Activated naive CD8-positive, alpha-beta T cell treated with anti-CD3 and anti-CD28 coated beads, Interleukin-2, amount 50 U/mL, for 24 hours (primary cell): ENCODE results near the gene FAM20C.

Experiments
- ATAC-seq: fragments of 150-1000 bp; cut with Tn5 transposase; one replicate; pipeline ENCODE4 v1.10.0; 2021
- DNase-seq: peaks from one replicate; pipeline ENCODE4 v3.0.0; 2021
- H3K27ac Mint-ChIP-seq: one replicate; pipeline ENCODE4 v1.8.0; 2021; ENCODE audit warnings: mild to moderate bottlenecking, mixed read lengths
- H3K27me3 Mint-ChIP-seq: one replicate; pipeline ENCODE4 v1.8.0; 2021; ENCODE audit warnings: mixed read lengths
- H3K36me3 Mint-ChIP-seq: one replicate; pipeline ENCODE4 v1.8.0; 2021; ENCODE audit warnings: low read depth, mixed read lengths
- H3K4me1 Mint-ChIP-seq: one replicate; pipeline ENCODE4 v1.8.0; 2021; ENCODE audit warnings: mixed read lengths
- H3K4me3 Mint-ChIP-seq: one replicate; pipeline ENCODE4 v1.8.0; 2021; ENCODE audit warnings: mild to moderate bottlenecking, moderate library complexity, mixed read lengths
- H3K9me3 Mint-ChIP-seq: one replicate; pipeline ENCODE4 v1.8.0; 2021; ENCODE audit warnings: mixed read lengths

Gene FAM20C

DNA sequence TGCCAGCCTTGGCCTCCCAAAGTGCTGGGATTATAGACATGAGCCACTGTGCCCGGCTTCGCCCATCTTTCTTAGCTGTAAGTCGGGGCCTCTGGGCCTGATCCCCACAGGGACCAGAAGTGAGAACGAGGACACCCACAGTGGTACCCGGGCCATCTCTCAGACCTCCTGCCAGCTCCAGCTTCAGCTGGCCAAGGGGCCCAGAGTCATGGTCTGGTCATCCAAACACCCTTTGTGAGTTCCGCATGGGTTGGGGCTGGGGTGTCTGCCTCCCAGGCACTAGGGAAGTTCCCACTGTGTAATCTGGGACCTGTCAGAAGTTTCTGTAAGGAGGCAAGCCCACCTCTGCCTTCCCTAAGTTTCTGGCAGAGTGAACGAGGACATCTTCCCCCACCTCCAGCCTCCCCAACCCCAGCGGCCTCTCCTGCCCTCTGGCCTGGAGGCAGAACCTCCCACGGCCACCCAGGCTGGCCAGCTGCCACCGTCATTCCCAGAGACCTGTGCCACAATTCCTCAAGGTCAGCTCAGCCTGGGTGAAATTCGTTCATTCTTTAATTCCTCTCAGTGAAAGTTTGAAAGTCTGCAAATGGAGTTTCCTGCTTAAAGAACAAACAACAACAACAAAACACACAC, 78.1 kb downstream of the FAM20C start:
- peak; percentile 15 for ATAC-seq
- H3K27me3 Mint-ChIP-seq = no peaks in the 10 kb centered on the region
- no peak for DNase-seq

GRCh38 chr7:271266-272107, 79.1 kb downstream of the FAM20C start:
- no peaks in the 10 kb centered on the region for H3K27me3 Mint-ChIP-seq
- no peak overlapping the region for H3K27ac Mint-ChIP-seq
- no peak for ATAC-seq
- DNase-seq = no peak
- H3K9me3 Mint-ChIP-seq = peaks cover 12% of the 10 kb centered on the region
- peaks cover 4% of the 10 kb centered on the region for H3K36me3 Mint-ChIP-seq
- no peaks in the 10 kb centered on the region for H3K4me1 Mint-ChIP-seq
- H3K4me3 Mint-ChIP-seq = no peak overlapping the region

More for the DNA sequence above, 78.1 kb downstream of the FAM20C start:
- Mint-ChIP-seq H3K27ac (no peak overlapping the region), H3K4me1 (no peaks in the 10 kb centered on the region), H3K9me3 (peaks cover 12% of the 10 kb centered on the region), H3K4me3 (no peak overlapping the region), H3K36me3 (peaks cover 4% of the 10 kb centered on the region)

DNA sequence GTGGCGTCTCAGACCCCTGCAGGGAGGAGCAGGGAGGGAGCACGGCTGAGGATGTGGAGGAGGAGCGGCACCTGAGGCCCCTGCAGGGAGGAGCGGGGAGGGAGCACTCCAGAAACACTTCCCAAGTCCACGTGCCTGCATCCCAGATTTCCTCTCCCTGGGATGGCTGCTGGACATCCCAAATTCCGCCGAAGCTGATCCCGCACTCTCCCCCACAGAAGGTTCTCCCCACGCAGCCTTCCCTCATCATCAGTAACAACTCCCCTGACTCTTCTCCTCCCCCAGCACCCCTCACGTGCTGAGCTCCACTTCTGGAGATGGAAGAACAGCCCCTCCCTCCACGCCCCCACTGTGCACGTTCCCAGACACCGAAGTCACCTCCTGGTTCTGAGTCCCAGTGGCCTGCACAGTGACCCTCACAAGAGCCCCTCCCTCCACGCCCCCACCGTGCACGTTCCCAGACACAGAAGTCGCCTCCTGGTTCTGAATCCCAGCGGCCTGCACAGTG, 79.8 kb downstream of the FAM20C start:
- Mint-ChIP-seq H3K27me3 (no peaks in the 10 kb centered on the region), H3K36me3 (peaks cover 4% of the 10 kb centered on the region), H3K9me3 (peaks cover 12% of the 10 kb centered on the region), H3K4me1 (no peaks in the 10 kb centered on the region), H3K27ac (no peak overlapping the region), H3K4me3 (no peak overlapping the region)
- DNase-seq (no peak), ATAC-seq (no peak)

DNA sequence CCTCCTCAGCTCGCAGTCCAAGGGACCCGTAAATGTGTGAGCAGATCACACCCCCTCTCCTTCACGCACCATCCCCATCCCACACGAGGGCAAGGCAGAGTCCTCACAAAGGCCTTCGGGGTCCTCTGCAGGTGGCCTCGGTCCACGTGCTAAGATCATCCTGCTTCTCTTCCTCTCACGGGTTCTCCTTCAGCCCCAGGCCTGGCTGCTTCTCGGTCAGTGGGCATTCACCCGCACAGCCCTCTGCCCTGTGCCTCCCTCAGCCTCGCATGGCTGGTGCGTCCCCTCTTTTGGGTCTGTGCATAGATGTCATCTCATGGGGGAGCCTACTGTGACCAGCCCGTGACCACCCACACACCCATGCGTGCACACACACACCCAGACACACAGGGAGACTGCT, 80.3 kb downstream of the FAM20C start:
- H3K27me3 Mint-ChIP-seq = no peaks in the 10 kb centered on the region
- peaks cover 12% of the 10 kb centered on the region for H3K9me3 Mint-ChIP-seq
- DNase-seq (no peak), ATAC-seq (no peak)
- H3K4me3 Mint-ChIP-seq = no peak overlapping the region
- peaks cover 4% of the 10 kb centered on the region for H3K36me3 Mint-ChIP-seq
- H3K4me1 Mint-ChIP-seq = no peaks in the 10 kb centered on the region
- H3K27ac Mint-ChIP-seq = no peak overlapping the region

DNA sequence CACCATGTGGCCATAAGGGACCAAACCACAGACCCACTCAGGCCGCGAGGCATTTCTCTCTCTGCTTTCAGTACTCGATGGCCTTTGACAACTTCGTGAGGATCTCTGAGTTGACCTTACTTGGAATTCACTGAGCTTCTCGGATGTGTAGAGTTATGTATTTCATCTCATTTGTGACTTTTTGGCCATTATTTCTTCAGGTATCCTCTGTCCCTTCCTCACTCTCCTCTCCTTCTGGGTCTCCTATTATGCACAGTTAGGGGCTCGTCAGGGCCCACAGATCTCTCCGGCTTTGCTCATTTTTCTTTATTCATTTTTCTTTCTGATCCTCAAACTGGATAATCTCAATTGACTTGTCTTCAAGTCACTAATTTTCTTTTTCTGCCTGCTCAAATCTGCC, 81.0 kb downstream of the FAM20C start:
- ATAC-seq = no peak

DNA sequence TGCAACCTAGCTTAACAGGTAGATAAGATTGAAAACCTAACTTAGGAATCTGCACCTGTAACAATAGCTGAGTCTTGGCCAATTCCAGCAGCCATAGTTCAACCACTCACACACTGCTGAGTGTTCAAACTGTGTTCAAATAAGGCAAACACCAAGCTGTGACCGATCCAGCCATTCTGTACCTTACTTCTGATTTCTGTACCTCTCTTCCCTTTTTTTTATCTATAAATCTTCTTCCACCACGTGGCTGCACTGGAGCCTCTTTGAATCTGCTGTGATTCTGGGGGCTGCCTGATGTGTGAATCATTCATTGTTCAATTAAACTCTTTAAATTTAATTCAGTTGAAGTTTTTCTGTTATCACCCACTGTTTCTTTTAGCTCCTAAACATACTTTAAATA, 81.9 kb downstream of the FAM20C start:
- Mint-ChIP-seq H3K4me3 (no peak overlapping the region), H3K4me1 (no peaks in the 10 kb centered on the region), H3K9me3 (peaks cover 12% of the 10 kb centered on the region), H3K27me3 (no peaks in the 10 kb centered on the region), H3K27ac (no peak overlapping the region), H3K36me3 (peaks cover 4% of the 10 kb centered on the region)
- DNase-seq (no peak), ATAC-seq (no peak)

More for the DNA sequence above, 81.0 kb downstream of the FAM20C start:
- no peak for DNase-seq
- Mint-ChIP-seq H3K27ac (no peak overlapping the region), H3K4me3 (no peak overlapping the region), H3K4me1 (no peaks in the 10 kb centered on the region), H3K9me3 (peaks cover 12% of the 10 kb centered on the region), H3K36me3 (peaks cover 4% of the 10 kb centered on the region), H3K27me3 (no peaks in the 10 kb centered on the region)

DNA sequence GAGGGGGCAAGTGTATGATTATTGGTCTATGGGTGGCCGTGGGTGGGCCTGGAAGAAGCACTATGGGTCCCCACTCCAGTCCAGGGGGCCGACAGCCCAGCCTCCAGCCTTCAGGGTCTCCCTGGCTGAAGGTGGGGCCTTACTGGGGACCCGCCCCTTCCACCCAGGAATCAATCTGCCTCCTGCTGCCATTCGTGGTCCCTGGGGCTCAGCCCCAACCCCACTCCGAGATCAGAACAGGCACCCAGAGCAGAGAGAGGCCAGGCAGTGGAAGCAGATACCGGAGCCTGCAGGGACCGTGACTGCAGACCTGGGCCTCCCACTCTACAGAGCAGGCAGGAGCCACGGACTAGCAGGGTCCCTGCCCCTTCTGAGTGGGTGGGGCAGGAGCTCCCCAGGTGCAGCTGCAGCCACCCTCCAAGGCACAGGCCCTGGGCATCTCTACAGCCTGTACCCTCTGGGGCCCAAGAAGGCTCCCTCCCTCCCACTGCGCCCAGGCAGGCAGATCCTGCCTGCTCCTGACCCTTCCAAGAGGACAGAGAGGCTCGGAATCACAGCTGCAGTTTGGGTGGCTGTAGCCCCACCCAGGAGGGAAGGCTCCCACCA, 84.0 kb downstream of the FAM20C start:
- Mint-ChIP-seq H3K36me3 (peaks cover 4% of the 10 kb centered on the region), H3K27me3 (peaks cover 2% of the 10 kb centered on the region), H3K4me3 (no peak overlapping the region), H3K9me3 (peaks cover 12% of the 10 kb centered on the region), H3K4me1 (no peaks in the 10 kb centered on the region), H3K27ac (no peak overlapping the region)
- no peak for DNase-seq
- no peak for ATAC-seq

DNA sequence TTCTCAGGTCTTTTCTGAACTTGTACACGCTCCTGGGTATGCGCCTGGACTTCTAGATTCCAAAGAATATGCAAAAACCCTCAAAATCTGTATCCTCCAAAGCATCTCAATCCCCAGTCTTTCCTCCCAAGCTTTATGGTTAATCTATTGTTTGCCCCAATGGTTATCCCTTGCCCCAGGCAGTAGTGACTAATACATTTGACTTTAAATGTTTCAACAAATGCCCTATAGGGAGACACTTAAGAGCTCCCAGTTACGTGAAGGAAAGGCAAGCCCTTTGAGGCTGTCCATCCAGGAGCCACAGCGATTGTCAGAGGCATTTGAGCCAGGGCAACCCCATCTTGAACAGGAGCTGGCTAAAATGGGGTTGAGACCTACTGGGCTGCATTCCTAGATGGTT, 84.9 kb downstream of the FAM20C start:
- ATAC-seq (no peak), DNase-seq (no peak)
- no peaks in the 10 kb centered on the region for H3K4me1 Mint-ChIP-seq
- no peak overlapping the region for H3K4me3 Mint-ChIP-seq
- H3K27me3 Mint-ChIP-seq = peaks cover 5% of the 10 kb centered on the region
- H3K27ac Mint-ChIP-seq = no peak overlapping the region
- H3K36me3 Mint-ChIP-seq = peaks cover 4% of the 10 kb centered on the region
- H3K9me3 Mint-ChIP-seq = peaks cover 12% of the 10 kb centered on the region

GRCh38 chr7:278081-278480, 85.7 kb downstream of the FAM20C start:
- no peak overlapping the region for H3K4me3 Mint-ChIP-seq
- H3K9me3 Mint-ChIP-seq = peaks cover 6% of the 10 kb centered on the region
- peaks cover 5% of the 10 kb centered on the region for H3K27me3 Mint-ChIP-seq
- no peak for ATAC-seq
- peaks cover 4% of the 10 kb centered on the region for H3K36me3 Mint-ChIP-seq
- no peak overlapping the region for H3K27ac Mint-ChIP-seq
- no peaks in the 10 kb centered on the region for H3K4me1 Mint-ChIP-seq
- DNase-seq = no peak

DNA sequence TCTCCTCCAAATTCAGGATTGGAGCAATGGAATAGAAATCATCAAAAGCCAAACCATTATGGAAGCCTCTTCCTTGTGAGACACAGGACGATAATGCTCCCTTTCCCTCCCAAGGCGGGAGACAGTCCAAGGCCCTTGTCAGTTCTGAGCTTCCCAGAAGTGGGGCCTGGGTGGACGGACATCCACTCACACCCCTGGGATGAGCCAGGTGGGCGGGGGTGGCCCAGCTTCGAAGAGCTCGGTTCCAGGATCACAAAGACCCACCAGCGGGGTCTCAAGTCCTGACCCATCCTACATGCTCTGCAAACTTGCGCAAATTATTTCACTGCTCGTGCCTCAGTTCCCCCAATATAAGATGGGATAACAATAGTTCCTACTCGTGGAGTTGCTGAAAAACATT, 87.5 kb downstream of the FAM20C start:
- Mint-ChIP-seq H3K4me1 (no peaks in the 10 kb centered on the region), H3K27me3 (peaks cover 5% of the 10 kb centered on the region), H3K27ac (no peak overlapping the region), H3K36me3 (no peaks in the 10 kb centered on the region), H3K9me3 (no peaks in the 10 kb centered on the region), H3K4me3 (no peak overlapping the region)
- DNase-seq (no peak), ATAC-seq (no peak)

DNA sequence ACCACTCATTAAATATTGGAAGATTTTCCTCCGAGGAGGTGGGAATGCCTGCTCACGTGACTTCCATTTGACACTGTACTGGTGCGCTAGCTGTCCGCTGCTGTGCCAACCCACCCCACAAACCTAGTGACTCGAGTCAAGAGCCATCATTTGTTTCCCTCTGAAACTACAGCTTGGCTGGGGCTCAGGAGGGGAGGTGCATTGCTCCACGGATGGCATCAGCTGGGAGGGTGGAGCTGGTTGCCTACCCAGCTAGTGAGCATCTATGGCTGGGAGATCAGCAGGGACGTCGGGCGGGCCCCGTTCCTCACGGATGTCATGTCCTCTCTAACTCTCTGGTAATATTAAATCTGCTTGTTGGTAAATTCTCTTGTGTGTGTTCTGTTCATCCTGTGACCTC, 88.1 kb downstream of the FAM20C start:
- Mint-ChIP-seq H3K36me3 (no peaks in the 10 kb centered on the region), H3K9me3 (no peaks in the 10 kb centered on the region), H3K27ac (no peak overlapping the region), H3K4me1 (no peaks in the 10 kb centered on the region), H3K4me3 (no peak overlapping the region), H3K27me3 (peaks cover 8% of the 10 kb centered on the region)
- ATAC-seq = no peak
- no peak for DNase-seq

DNA sequence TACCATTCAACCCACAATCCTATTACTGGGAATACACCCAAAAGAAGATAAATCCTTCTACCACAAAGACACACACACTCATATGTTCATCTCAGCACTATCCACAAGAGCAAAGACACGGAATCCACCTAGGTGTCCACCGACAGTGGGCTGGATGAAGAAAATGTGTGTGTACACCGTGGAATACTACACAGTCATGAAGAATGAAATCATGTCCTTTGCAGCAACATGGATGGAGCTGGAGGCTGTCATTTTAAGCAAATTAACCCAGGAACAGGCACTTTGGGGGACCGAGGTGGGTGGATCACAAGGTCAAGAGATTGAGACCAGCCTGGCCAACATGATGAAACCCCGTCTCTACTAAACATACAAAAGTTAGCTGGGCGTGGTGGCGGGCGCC, 89.3 kb downstream of the FAM20C start:
- H3K4me3 Mint-ChIP-seq = no peak overlapping the region
- no peaks in the 10 kb centered on the region for H3K4me1 Mint-ChIP-seq
- H3K27ac Mint-ChIP-seq = no peak overlapping the region
- no peak for DNase-seq
- no peaks in the 10 kb centered on the region for H3K36me3 Mint-ChIP-seq
- peaks cover 11% of the 10 kb centered on the region for H3K27me3 Mint-ChIP-seq
- ATAC-seq = no peak
- H3K9me3 Mint-ChIP-seq = no peaks in the 10 kb centered on the region

GRCh38 chr7:282621-283020, 90.2 kb downstream of the FAM20C start:
- Mint-ChIP-seq H3K27me3 (peaks cover 14% of the 10 kb centered on the region), H3K9me3 (no peaks in the 10 kb centered on the region)
- no peak for ATAC-seq

GRCh38 chr7:284762-285722, 92.7 kb downstream of the FAM20C start:
- Mint-ChIP-seq H3K27me3 (peaks cover 27% of the 10 kb centered on the region), H3K36me3 (no peaks in the 10 kb centered on the region), H3K4me3 (no peak overlapping the region), H3K27ac (no peak overlapping the region), H3K4me1 (no peaks in the 10 kb centered on the region), H3K9me3 (no peaks in the 10 kb centered on the region)
- ATAC-seq (no peak), DNase-seq (no peak)

More at GRCh38 chr7:282621-283020, 90.2 kb downstream of the FAM20C start:
- no peaks in the 10 kb centered on the region for H3K36me3 Mint-ChIP-seq
- no peak overlapping the region for H3K4me3 Mint-ChIP-seq
- DNase-seq = no peak
- H3K4me1 Mint-ChIP-seq = no peaks in the 10 kb centered on the region
- H3K27ac Mint-ChIP-seq = no peak overlapping the region
